ENCODE data around the gene USP37. TPM values are rescaled to one million over a fixed set of nuclear protein-coding genes. Genes with fewer than 3 reads are reported as not detected.

The USP37 gene
- total RNA-seq, 1 donor from 2014 or later, result 9.5 TPM

DNA sequence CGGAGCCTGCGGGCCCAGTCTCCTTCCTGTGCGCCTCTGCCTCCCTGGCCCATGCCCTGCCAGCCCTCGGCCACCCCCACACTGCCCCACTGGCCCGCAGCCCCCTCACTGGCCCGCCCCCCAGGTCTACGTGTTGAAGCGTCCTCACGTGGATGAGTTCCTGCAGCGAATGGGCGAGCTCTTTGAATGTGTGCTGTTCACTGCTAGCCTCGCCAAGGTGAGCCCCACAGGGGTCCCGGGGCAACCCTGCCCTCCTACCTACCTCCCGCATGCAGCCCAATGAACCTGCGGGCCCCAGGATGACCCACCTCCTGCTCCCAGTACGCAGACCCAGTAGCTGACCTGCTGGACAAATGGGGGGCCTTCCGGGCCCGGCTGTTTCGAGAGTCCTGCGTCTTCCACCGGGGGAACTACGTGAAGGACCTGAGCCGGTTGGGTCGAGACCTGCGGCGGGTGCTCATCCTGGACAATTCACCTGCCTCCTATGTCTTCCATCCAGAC is 165.2 kb downstream of the USP37 start:
- peaks cover 10% of the 10 kb centered on the region for H3K36me3 Mint-ChIP-seq (ENCODE audit: low read depth)
- no peaks in the 10 kb centered on the region for H3K27me3 Mint-ChIP-seq (ENCODE audit: low read depth)
- no peak overlapping the region for H3K4me3 Mint-ChIP-seq (ENCODE audit: unreplicated experiment)
- H3K4me1 Mint-ChIP-seq (ENCODE audit: low read depth), result peaks cover 34% of the 10 kb centered on the region
- H3K27ac Mint-ChIP-seq (ENCODE audit: unreplicated experiment), result peak overlapping the region; percentile 22
- no peaks in the 10 kb centered on the region for H3K9me3 Mint-ChIP-seq (ENCODE audit: low read depth)
- DNase-seq (ENCODE audit: low spot score), result no peak
- TF ChIP-seq, protein P1, sequence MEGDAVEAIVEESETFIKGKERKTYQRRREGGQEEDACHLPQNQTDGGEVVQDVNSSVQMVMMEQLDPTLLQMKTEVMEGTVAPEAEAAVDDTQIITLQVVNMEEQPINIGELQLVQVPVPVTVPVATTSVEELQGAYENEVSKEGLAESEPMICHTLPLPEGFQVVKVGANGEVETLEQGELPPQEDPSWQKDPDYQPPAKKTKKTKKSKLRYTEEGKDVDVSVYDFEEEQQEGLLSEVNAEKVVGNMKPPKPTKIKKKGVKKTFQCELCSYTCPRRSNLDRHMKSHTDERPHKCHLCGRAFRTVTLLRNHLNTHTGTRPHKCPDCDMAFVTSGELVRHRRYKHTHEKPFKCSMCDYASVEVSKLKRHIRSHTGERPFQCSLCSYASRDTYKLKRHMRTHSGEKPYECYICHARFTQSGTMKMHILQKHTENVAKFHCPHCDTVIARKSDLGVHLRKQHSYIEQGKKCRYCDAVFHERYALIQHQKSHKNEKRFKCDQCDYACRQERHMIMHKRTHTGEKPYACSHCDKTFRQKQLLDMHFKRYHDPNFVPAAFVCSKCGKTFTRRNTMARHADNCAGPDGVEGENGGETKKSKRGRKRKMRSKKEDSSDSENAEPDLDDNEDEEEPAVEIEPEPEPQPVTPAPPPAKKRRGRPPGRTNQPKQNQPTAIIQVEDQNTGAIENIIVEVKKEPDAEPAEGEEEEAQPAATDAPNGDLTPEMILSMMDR (IDR thresholded peaks at IDR 0.05), result no peak

DNA sequence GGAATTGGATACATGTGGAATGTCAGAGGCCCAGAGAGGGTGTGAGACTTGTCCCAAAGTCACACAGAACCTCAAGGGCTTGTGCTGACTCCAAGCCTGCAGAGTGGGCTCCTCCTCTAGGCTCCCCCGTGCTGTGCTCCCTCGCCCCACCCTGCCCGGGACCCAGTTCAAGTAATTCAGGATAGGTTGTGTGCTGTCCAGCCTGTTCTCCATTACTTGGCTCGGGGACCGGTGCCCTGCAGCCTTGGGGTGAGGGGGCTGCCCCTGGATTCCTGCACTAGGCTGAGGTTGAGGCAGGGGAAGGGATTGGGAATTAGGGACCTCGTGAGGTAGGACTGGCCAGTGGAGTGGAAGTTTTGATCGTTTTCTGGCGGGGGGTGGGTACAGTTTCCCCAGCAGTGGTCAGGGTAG is 165.7 kb downstream of the USP37 start:
- H3K27ac Mint-ChIP-seq (ENCODE audit: unreplicated experiment), result peak overlapping the region; percentile 41
- no peak for DNase-seq (ENCODE audit: low spot score)
- H3K4me3 Mint-ChIP-seq (ENCODE audit: unreplicated experiment), result no peak overlapping the region
- H3K4me1 Mint-ChIP-seq (ENCODE audit: low read depth), result peaks cover 38% of the 10 kb centered on the region
- TF ChIP-seq, protein P1 (IDR thresholded peaks at IDR 0.05), result no peak
- peaks cover 10% of the 10 kb centered on the region for H3K36me3 Mint-ChIP-seq (ENCODE audit: low read depth)
- H3K27me3 Mint-ChIP-seq (ENCODE audit: low read depth), result no peaks in the 10 kb centered on the region
- no peaks in the 10 kb centered on the region for H3K9me3 Mint-ChIP-seq (ENCODE audit: low read depth)

DNA sequence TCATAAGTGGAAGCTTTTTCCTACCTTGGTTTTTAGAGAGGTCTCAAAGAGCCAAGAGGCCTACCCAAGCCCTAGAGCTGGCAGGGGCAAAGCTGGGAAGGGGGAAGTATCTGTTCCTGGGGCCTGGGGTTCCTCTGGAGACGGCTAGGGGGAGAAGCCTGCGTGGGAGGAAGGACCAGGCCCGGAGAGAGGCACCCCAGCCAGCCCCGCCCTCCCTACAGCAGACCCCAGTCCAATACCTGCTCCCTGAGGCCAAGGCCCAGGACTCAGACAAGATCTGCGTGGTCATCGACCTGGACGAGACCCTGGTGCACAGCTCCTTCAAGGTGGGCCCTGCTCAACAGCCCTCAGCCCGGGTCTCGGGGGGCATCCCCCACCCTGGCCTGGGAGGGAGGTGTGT is 166.3 kb downstream of the USP37 start:
- TF ChIP-seq, protein P1 (IDR thresholded peaks at IDR 0.05), result no peak
- no peaks in the 10 kb centered on the region for H3K9me3 Mint-ChIP-seq (ENCODE audit: low read depth)
- H3K27me3 Mint-ChIP-seq (ENCODE audit: low read depth), result no peaks in the 10 kb centered on the region
- H3K4me1 Mint-ChIP-seq (ENCODE audit: low read depth), result peaks cover 39% of the 10 kb centered on the region
- DNase-seq (ENCODE audit: low spot score), result no peak
- peak overlapping the region; percentile 95 for H3K4me3 Mint-ChIP-seq (ENCODE audit: unreplicated experiment)
- no peak overlapping the region for H3K27ac Mint-ChIP-seq (ENCODE audit: unreplicated experiment)
- H3K36me3 Mint-ChIP-seq (ENCODE audit: low read depth), result peaks cover 10% of the 10 kb centered on the region

DNA sequence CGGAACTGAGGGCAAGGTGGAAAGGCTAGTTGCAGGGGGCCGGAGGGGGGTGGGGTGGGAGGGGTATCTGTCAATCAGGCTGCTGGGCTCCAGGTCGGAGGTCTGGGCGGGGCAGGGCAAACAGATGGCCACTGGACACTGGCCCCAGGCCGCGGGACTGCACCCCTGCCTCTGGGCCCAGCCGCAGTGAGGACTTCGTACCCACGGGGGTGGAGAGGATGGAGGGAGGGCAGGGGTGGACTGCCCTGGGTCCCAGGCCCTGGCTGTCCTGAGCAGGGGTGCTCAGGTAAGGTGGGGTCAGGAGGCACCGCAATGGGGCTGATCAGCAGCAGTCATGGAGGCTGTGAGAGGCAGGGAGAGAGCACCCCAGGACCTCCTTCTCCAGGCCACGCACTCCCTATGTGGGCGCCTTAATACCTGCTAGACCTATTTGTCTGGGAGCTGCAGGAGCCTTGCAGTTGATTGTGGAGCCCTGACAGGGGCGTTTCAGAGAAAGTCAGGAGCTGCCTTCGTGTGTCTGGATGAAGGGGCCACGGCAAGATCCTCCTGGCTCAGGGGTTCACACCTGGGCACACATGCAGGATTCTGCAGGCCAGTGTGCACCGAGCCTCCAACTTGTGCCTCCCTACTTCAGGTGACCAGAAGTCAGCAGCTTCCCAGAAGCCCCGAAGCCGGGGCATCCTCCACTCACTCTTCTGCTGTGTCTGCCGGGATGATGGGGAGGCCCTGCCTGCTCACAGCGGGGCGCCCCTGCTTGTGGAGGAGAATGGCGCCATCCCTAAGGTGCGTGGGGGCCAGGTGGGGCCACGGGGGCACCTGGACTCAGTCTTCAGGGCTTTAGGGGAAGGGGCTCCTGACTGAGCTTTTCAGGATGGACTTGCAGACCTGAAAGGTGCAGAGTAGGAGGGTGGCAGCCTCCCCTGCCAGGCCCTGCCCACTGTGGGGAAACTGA is 166.9 kb downstream of the USP37 start:
- Mint-ChIP-seq H3K27ac (ENCODE audit: unreplicated experiment) (peak overlapping the region; percentile 54), H3K4me1 (ENCODE audit: low read depth) (peaks cover 42% of the 10 kb centered on the region), H3K27me3 (ENCODE audit: low read depth) (no peaks in the 10 kb centered on the region), H3K36me3 (ENCODE audit: low read depth) (peaks cover 10% of the 10 kb centered on the region), H3K9me3 (ENCODE audit: low read depth) (no peaks in the 10 kb centered on the region), H3K4me3 (ENCODE audit: unreplicated experiment) (peak overlapping the region; percentile 95)
- TF ChIP-seq, protein P1 (IDR thresholded peaks at IDR 0.05), result no peak
- DNase-seq (ENCODE audit: low spot score), result no peak

Small RNAs within 50 kb of the gene (microRNA-seq; reads per million reads assigned to microRNA genes)
- gene MIR26B (ENCODE audit: borderline number of aligned reads), result 24,749 reads per million, percentile 97 among the genes with 10 or more reads in this experiment

Other genes starting within 250 kb of the USP37 start
- not detected in 3 replicates for gene CATIP, start 211.5 kb downstream of the USP37 start, total RNA-seq
- gene SLC11A1, start 186.1 kb downstream of the USP37 start, total RNA-seq, result 0.08 to 0.15 TPM (median 0.10 TPM) in 3 replicates
- 85.0 to 97.8 TPM (median 95.3 TPM) in 3 replicates for gene CTDSP1, start 168.5 kb downstream of the USP37 start, total RNA-seq
- not detected in 3 replicates for gene VIL1, start 149.2 kb downstream of the USP37 start, total RNA-seq
- gene CNOT9, start 488 bp upstream of the USP37 start, total RNA-seq, result 32.3 to 46.2 TPM (median 32.4 TPM) in 3 replicates
- 4.1 to 8.6 TPM (median 5.0 TPM) in 3 replicates for gene PLCD4, start 39.5 kb upstream of the USP37 start, total RNA-seq
- 26.5 to 34.3 TPM (median 26.6 TPM) in 3 replicates for gene ZNF142, start 91.3 kb upstream of the USP37 start, total RNA-seq
- gene BCS1L, start 91.3 kb upstream of the USP37 start, total RNA-seq, result 24.5 to 44.9 TPM (median 30.0 TPM) in 3 replicates
- gene RNF25, start 103.7 kb upstream of the USP37 start, total RNA-seq, result 30.4 to 35.4 TPM (median 33.4 TPM) in 3 replicates
- 42.1 to 63.2 TPM (median 42.7 TPM) in 3 replicates for gene STK36, start 103.7 kb upstream of the USP37 start, total RNA-seq
- 20.3 to 21.3 TPM (median 20.7 TPM) in 3 replicates for gene TTLL4, start 142.5 kb upstream of the USP37 start, total RNA-seq
- 1.7 to 5.2 TPM (median 4.7 TPM) in 3 replicates for gene CYP27A1, start 213.8 kb upstream of the USP37 start, total RNA-seq